Neural cell (in vitro differentiated cells): ENCODE data around the gene INPP4B.

Experiments used
- CTCF ChIP-seq: fragments of 450-650 bp; IDR thresholded peaks from 2 replicates; pipeline ENCODE4 v1.5.1; 2014; ENCODE audit warnings: antibody characterized with exemption, mild to moderate bottlenecking, moderate library complexity; ENCODE audit not compliant: poor library complexity, severe bottlenecking
- EP300 ChIP-seq: fragments of 450-650 bp; conservative IDR thresholded peaks from 2 replicates; pipeline ENCODE4 v1.6.1; 2014; ENCODE audit warnings: antibody characterized with exemption, mild to moderate bottlenecking, moderate library complexity; ENCODE audit not compliant: poor library complexity, severe bottlenecking
- POLR2AphosphoS5 ChIP-seq: IDR thresholded peaks from 2 replicates; pipeline ENCODE4 v1.6.1; 2012

DNA sequence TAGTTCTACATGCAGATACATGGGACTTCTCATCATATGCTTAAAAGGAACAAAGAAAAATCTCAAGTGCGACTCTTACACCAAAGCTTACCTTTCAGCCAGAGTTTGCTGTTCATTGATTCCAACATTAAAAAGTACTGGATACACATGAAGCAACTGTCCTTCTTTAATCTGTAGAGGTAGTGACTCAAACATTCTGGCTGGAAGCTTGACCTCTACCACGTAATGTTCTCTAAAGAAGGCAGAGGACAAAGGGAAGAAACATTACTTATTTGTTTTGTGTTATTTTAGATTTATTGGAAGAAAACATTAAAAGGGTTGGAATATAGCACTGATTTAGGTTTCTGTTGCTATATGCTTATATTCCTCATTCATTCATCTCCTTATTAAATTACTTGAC lies 733.6 kb downstream of the INPP4B start:
- TF ChIP-seq CTCF, result no peak
- TF ChIP-seq POLR2AphosphoS5, result no peak
- no peak for TF ChIP-seq EP300
